Stimulated activated CD8-positive, alpha-beta memory T cell treated with anti-CD3 and anti-CD28 coated beads, Interleukin-2, amount 100 ng/mL, for 48 hours (primary cell): ENCODE results near the gene NIPA2.

Source experiments
- DNase-seq, 2 donors: peaks; one replicate each; pipeline ENCODE4 v3.0.0-alpha.2; 2020; ENCODE audit warnings: low read depth in 2 of 2

The NIPA2 gene

GRCh38 chr15:22839046-22839695, 705 bp downstream of the NIPA2 start:
- no peak for DNase-seq

GRCh38 chr15:22844421-22845288, 6.2 kb downstream of the NIPA2 start:
- DNase-seq = no peak

- DNase-seq = no peak
These were observed 6.9 kb downstream of the NIPA2 start for GRCh38 chr15:22845289-22845900.

GRCh38 chr15:22846073-22846472, 7.6 kb downstream of the NIPA2 start:
- DNase-seq = no peak

GRCh38 chr15:22850055-22850454, 11.6 kb downstream of the NIPA2 start:
- DNase-seq = no peak

- no peak for DNase-seq
These were observed 13.0 kb downstream of the NIPA2 start for GRCh38 chr15:22851513-22851912.

GRCh38 chr15:22855791-22856190, 17.3 kb downstream of the NIPA2 start:
- no peak for DNase-seq

GRCh38 chr15:22856659-22857058, 18.2 kb downstream of the NIPA2 start:
- no peak for DNase-seq

GRCh38 chr15:22861161-22861560, 22.7 kb downstream of the NIPA2 start:
- DNase-seq = no peak

- DNase-seq = no peak
These were observed 24.9 kb downstream of the NIPA2 start for GRCh38 chr15:22863356-22863755.

GRCh38 chr15:22866079-22866478, 27.6 kb downstream of the NIPA2 start:
- DNase-seq = no peak

- no peak for DNase-seq
These were observed 29.4 kb downstream of the NIPA2 start for GRCh38 chr15:22867886-22868285.

- DNase-seq = no peak
These were observed 30.0 kb downstream of the NIPA2 start for GRCh38 chr15:22868495-22868894.

GRCh38 chr15:22868928-22869327, 30.5 kb downstream of the NIPA2 start:
- DNase-seq = no peak

GRCh38 chr15:22869856-22870255, 31.4 kb downstream of the NIPA2 start:
- no peak for DNase-seq

- DNase-seq = no peak
These were observed 32.4 kb downstream of the NIPA2 start for GRCh38 chr15:22870865-22871264.

- no peak for DNase-seq
These were observed 33.1 kb downstream of the NIPA2 start for GRCh38 chr15:22871481-22872086.

GRCh38 chr15:22872936-22873701, 34.7 kb downstream of the NIPA2 start:
- DNase-seq = no peak

GRCh38 chr15:22873841-22874240, 35.4 kb downstream of the NIPA2 start:
- no peak for DNase-seq

- DNase-seq = no peak
These were observed 35.8 kb downstream of the NIPA2 start for GRCh38 chr15:22874256-22874655.

- DNase-seq = no peak
These were observed 36.5 kb downstream of the NIPA2 start for GRCh38 chr15:22874966-22875365.

GRCh38 chr15:22877117-22877516, 38.7 kb downstream of the NIPA2 start:
- DNase-seq = no peak
